Left ventricle myocardium inferior (tissue), 1 donor: ENCODE data around the gene AANAT. TPM values are rescaled to one million over a fixed set of nuclear protein-coding genes. Genes with fewer than 3 reads are reported as not detected.

Experiments
- DNase-seq: peaks from one replicate; pipeline ENCODE4 v3.0.0-alpha.2; 2020
- H3K27ac ChIP-seq: fragments of 200-600 bp; replicated peaks from 2 replicates; pipeline ENCODE4 v1.8.0; 2021
- H3K27me3 ChIP-seq: fragments of 200-600 bp; 2 replicates; pipeline ENCODE4 v1.8.0; 2021; ENCODE audit warnings: low read depth
- H3K36me3 ChIP-seq: fragments of 200-600 bp; 2 replicates; pipeline ENCODE4 v1.8.0; 2021
- H3K4me1 ChIP-seq: fragments of 200-600 bp; 2 replicates; pipeline ENCODE4 v1.8.0; 2021
- H3K4me3 ChIP-seq: fragments of 200-600 bp; 2 replicates; pipeline ENCODE4 v1.8.0; 2021; ENCODE audit warnings: mild to moderate bottlenecking, moderate library complexity
- H3K9me3 ChIP-seq: fragments of 200-600 bp; replicated peaks from 2 replicates; pipeline ENCODE4 v1.8.0; 2021
- CTCF ChIP-seq: fragments of 200-600 bp; IDR thresholded peaks from 2 replicates; pipeline ENCODE4 v1.8.0; 2021; ENCODE audit warnings: antibody characterized with exemption, mild to moderate bottlenecking, borderline replicate concordance
- intact Hi-C: fragments of 100-400 bp; cut with micrococcal nuclease; formaldehyde crosslinking; loops from one replicate; pipeline ENCODE4 v1.11.0; 2022
- total RNA-seq: library from RNA; stranded (reverse); fragmentation: NEBNext Ultra II Directional; extraction: Animal tissue kit (Norgen Biotek cat#: 25700); gene quantifications from one replicate; pipeline ENCODE4 v1.2.1, GENCODE V29; 2021
- donor health status: DM: no; HTN: yes; CAD: no; lungs with severe emphysema.

The AANAT gene
- total RNA-seq, 1 donor from 2014 or later = not detected

GRCh38 chr17:76497979-76498875 is 30.8 kb downstream of the AANAT start:
- Histone ChIP-seq H3K27ac (peak overlapping the region; percentile 97), H3K9me3 (no peaks in the 10 kb centered on the region), H3K27me3 (no peaks in the 10 kb centered on the region), H3K4me3 (peak overlapping the region; percentile 76), H3K4me1 (peaks cover 78% of the 10 kb centered on the region), H3K36me3 (no peaks in the 10 kb centered on the region)
- intact Hi-C loops = no loop called here
- peak; percentile 87 for DNase-seq
- no peak for TF ChIP-seq CTCF

GRCh38 chr17:76498876-76499251 is 31.5 kb downstream of the AANAT start:
- H3K27me3 ChIP-seq = no peaks in the 10 kb centered on the region
- H3K4me3 ChIP-seq = peak overlapping the region; percentile 76
- TF ChIP-seq CTCF = no peak
- intact Hi-C loops = no loop called here
- DNase-seq = no peak
- no peaks in the 10 kb centered on the region for H3K36me3 ChIP-seq
- peaks cover 72% of the 10 kb centered on the region for H3K4me1 ChIP-seq
- H3K9me3 ChIP-seq = no peaks in the 10 kb centered on the region
- H3K27ac ChIP-seq = peak overlapping the region; percentile 97

GRCh38 chr17:76499267-76499667 is 31.9 kb downstream of the AANAT start:
- Histone ChIP-seq H3K4me1 (peaks cover 68% of the 10 kb centered on the region), H3K36me3 (no peaks in the 10 kb centered on the region), H3K27me3 (no peaks in the 10 kb centered on the region), H3K9me3 (no peaks in the 10 kb centered on the region), H3K27ac (peak overlapping the region; percentile 97), H3K4me3 (peak overlapping the region; percentile 76)
- intact Hi-C loops = no loop called here
- no peak for TF ChIP-seq CTCF
- DNase-seq = no peak

- Histone ChIP-seq H3K27ac (peak overlapping the region; percentile 97), H3K27me3 (no peaks in the 10 kb centered on the region), H3K36me3 (no peaks in the 10 kb centered on the region), H3K9me3 (no peaks in the 10 kb centered on the region), H3K4me3 (peak overlapping the region; percentile 76), H3K4me1 (peaks cover 67% of the 10 kb centered on the region)
- DNase-seq = no peak
- no peak for TF ChIP-seq CTCF
- intact Hi-C loops = no loop called here
Measured at GRCh38 chr17:76500074-76500746, 32.8 kb downstream of the AANAT start.

- TF ChIP-seq CTCF = no peak
- intact Hi-C loops = no loop called here
- Histone ChIP-seq H3K9me3 (no peaks in the 10 kb centered on the region), H3K27ac (peak overlapping the region; percentile 97), H3K36me3 (no peaks in the 10 kb centered on the region), H3K27me3 (no peaks in the 10 kb centered on the region), H3K4me1 (peaks cover 66% of the 10 kb centered on the region), H3K4me3 (peak overlapping the region; percentile 76)
- DNase-seq = no peak
Measured at GRCh38 chr17:76500747-76501017, 33.3 kb downstream of the AANAT start.
